ENCODE measurements around the gene SULT4A1. TPM values are rescaled to one million over a fixed set of nuclear protein-coding genes. Genes with fewer than 3 reads are reported as not detected.

SULT4A1 gene
- total and polyA plus RNA-seq, 9 of the 15 experiments (the other 6 are each of a cell fraction or from before 2014, with no cell fraction given): 0.03 to 0.20 (median 0.09) TPM; not detected in 3

- Histone ChIP-seq H3K9me3 (replicated peaks; ENCODE audit: control insufficient read depth, insufficient read depth, low read depth, low read length) (no peaks in the 10 kb centered on the region), H3K9me1 (ENCODE audit: control insufficient read depth, insufficient read depth, low read length) (no peaks in the 10 kb centered on the region), H3K4me3 (no peak overlapping the region), H3K4me1 (replicated peaks in 1 of 2; ENCODE audit: control insufficient read depth in 2 of 2, insufficient read depth in 2 of 2, low read length in 2 of 2) (peaks cover 0 to 4% of the 10 kb centered on the region in 2 experiments; a peak in 1 of 5 replicates), H3K79me2 (ENCODE audit: control insufficient read depth, insufficient read depth, low read length) (no peaks in the 10 kb centered on the region), H3K9ac (ENCODE audit: insufficient read depth in 1 of 2, low read depth in 2 of 2, low read length in 2 of 2) (no peak overlapping the region; a peak in 1 of 4 replicates), H3K4me2 (ENCODE audit: insufficient read depth, low read length) (no peak overlapping the region), H3K27ac (ENCODE audit: extremely low read depth, low read depth, low read length) (no peak overlapping the region), H3K36me3 (ENCODE audit: control insufficient read depth, insufficient read depth, low read length) (no peaks in the 10 kb centered on the region), H4K20me1 (replicated peaks; ENCODE audit: control insufficient read depth, insufficient read depth, low read length) (no peaks in the 10 kb centered on the region), H3K27me3 (ENCODE audit: control insufficient read depth in 2 of 2, insufficient read depth in 2 of 2, low read length in 2 of 2) (peaks cover 0 to 31% of the 10 kb centered on the region in 2 experiments; a peak in 3 of 5 replicates), H2AFZ (ENCODE audit: low read depth, low read length) (no peak overlapping the region)
- TF ChIP-seq NR2C1 (IDR thresholded peaks at IDR 0.05) (no peak), NR2C1 (tag; IDR thresholded peaks at IDR 0.05) (no peak), NFIC (IDR thresholded peaks at IDR 0.05) (no peak), GATA2 (CRISPR knock-in tag; IDR thresholded peaks at IDR 0.05) (no peak), SAP30 (IDR thresholded peaks at IDR 0.05; ENCODE audit: borderline replicate concordance, insufficient read depth, low read depth, low read length, poor library complexity, severe bottlenecking) (no peak), LEF1 (IDR thresholded peaks at IDR 0.05) (no peak), MTA3 (IDR thresholded peaks at IDR 0.05; ENCODE audit: borderline replicate concordance) (no peak), PKNOX1 (IDR thresholded peaks at IDR 0.05) (no peak)
- FAIRE-seq (no peak), DNase-seq (ENCODE audit: extremely low read depth in 1 of 4, low spot score in 3 of 4) (no peak), ATAC-seq (no peak)
- intact Hi-C loops (cut with micrococcal nuclease): no loop called here
- POLR2A ChIA-PET: no interaction called here
- no TSS peak for BruUV-seq (replicated peaks)
- CTCF ChIA-PET (ENCODE audit: low intra/inter-chr PET ratio): no interaction called here
- in situ Hi-C loops (cut with MboI): no loop called here
- WGBS (ENCODE audit: insufficient coverage, low coverage, missing lambda C conversion rate): 25% methylated on average over 5 of the region's 11 CpGs
These were observed 529 bp upstream of the SULT4A1 start for GRCh38 chr22:43862882-43863202.
